GM21447 (cell line): Measurements from ENCODE around the gene ECSIT.

ENCODE experiments used
- ATAC-seq: cut with Tn5 transposase; IDR thresholded peaks from one replicate; pipeline ENCODE4 v1.9.1; 2021; ENCODE audit not compliant: unreplicated experiment

The ECSIT gene

DNA sequence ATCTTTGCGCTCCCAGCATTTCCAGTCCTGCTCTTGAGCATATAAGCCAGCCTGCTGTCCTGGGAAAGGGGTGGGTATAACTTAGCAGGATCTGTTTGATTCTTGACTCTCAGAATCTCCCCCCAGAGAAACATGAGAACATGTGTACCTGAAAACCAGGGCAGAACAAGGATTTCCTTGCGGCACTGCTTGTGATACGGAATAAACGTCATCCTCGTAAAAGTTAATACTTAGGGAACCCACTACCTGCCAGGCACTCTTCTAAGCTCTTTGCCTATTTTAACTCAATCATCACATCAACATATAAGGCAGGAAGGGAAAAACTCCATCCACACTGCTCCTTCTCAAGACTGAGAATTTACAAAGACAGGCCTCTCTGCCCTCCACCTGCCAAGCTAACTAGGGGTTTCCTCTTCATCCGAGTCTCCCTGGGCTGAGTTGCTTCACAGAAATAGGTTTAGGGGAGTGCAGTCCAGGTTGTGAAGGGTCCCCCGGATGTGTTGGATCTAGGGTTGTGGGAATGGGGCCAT is 24.4 kb downstream of the ECSIT start:
- no peak for ATAC-seq

GRCh38 chr19:11499890-11500420 is 29.0 kb downstream of the ECSIT start:
- ATAC-seq, result no peak

GRCh38 chr19:11499220-11499726 is 29.7 kb downstream of the ECSIT start:
- ATAC-seq, result no peak

DNA sequence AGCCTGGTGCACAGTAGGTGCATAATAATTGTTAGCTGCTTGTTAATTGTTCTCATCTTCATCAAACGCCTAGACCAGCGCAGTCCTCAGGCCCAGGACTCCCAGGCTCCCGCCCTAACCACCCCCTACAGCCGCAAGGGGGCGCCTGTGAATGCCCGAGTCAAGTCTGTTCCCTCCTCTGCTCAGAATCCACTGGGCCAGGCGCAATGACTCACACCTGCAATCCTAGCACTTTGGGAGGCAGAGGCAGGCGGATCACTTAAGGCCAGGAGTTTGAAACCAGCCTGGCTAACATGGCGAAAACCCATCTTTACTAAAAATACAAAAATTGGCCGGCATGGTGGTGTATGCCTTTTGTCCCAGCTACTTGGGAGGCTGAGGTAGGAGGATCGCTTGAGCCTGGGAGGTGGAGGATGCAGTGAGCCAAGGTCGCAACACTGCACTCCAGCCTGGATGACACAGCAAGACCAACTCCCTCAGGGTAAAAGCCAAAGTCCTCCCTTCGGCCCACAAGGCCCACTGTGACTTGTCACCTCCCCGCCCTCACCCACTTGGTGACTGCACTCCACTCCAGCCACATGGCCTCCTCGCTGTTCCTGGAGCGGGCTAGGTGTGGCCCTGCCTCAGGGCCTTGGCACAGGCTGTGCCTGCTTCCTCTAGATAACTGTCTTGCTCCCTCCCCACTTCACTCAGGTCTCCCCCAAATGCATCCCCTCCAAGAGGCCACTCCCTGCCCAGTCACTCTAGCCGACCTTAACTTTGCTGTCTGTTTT is 32.4 kb downstream of the ECSIT start:
- no peak for ATAC-seq

GRCh38 chr19:11495885-11496284 is 33.0 kb downstream of the ECSIT start:
- ATAC-seq, result no peak

GRCh38 chr19:11495481-11495880 is 33.5 kb downstream of the ECSIT start:
- no peak for ATAC-seq

DNA sequence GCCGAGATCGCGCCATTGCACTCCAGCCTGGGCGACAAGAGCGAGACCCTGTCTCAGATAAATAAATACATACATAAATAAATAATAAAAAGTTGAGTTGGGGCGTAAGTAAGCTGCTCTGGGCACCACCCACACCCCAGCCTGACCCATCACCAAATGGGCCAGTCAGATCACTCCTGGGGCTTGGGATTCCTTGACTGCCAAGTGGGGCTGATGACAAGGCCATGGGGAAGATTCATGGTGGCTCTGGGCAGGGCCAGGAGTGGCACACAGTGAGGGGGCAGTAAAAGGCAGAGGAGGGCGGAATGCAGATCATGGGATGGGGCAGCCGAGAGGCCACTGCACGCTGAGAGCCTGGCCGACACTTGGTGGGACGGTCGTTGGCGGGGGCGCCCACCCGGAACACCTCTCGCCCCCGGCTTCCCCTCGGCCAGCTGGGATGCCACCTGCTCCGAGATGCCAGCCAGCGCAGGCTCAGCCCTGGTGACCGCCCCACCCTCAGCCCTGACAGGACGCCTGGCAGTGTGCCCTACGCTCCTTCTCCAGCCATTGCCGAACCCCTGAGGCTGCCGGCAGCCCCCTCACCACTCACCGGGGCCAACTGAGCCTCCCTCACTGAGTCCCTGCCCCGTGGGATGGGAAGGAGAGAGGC is 34.2 kb downstream of the ECSIT start:
- ATAC-seq, result no peak

GRCh38 chr19:11489378-11489777 is 39.6 kb downstream of the ECSIT start:
- no peak for ATAC-seq

DNA sequence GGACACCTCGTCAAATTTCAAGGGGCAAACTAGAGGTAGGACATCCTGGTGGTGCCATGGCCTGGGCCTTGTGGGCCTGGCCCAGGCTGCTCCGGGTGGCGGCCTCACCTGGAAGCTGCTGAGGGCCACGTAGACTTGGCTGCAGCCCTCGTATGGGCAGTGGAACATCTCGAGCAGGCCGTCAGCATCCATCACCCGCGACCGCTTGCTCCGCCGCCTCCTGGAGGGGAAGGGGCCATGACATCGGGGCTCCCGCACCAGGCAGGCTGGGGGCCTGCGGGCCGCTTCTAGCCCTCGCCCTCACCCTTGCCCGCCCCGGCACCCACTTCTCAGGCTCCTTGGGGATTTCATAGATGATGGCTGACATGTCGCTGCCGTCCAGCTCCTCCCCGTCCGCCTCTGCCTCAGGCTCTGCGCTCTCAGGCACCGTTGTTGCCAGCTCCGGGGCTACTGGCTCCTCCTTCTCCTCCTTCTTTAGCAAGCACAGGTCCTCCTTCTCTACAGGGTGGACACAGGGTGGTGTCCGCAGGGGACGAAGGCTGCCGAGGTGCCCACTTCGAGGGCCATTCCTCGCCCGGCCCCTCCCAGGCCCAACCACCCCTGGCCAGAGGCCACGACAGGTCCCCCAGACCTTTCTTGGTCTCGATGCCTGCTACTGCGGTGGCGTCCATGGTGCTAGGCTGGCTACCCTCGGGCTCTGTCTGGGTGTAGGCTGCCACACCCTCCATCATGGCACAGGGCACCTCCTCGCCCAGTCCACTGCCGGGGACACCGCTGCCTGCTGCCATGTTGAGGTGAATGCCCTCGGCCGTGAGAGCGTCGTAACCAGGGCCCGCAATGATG is 42.1 kb downstream of the ECSIT start:
- ATAC-seq, result no peak

GRCh38 chr19:11485245-11485837 is 43.6 kb downstream of the ECSIT start:
- ATAC-seq, result no peak

GRCh38 chr19:11483366-11484111 is 45.4 kb downstream of the ECSIT start:
- ATAC-seq, result no peak

- ATAC-seq, result peak; percentile 68
Measured at GRCh38 chr19:11482384-11483050, 46.4 kb downstream of the ECSIT start.

GRCh38 chr19:11481534-11482383 is 47.2 kb downstream of the ECSIT start:
- peak; percentile 62 for ATAC-seq

DNA sequence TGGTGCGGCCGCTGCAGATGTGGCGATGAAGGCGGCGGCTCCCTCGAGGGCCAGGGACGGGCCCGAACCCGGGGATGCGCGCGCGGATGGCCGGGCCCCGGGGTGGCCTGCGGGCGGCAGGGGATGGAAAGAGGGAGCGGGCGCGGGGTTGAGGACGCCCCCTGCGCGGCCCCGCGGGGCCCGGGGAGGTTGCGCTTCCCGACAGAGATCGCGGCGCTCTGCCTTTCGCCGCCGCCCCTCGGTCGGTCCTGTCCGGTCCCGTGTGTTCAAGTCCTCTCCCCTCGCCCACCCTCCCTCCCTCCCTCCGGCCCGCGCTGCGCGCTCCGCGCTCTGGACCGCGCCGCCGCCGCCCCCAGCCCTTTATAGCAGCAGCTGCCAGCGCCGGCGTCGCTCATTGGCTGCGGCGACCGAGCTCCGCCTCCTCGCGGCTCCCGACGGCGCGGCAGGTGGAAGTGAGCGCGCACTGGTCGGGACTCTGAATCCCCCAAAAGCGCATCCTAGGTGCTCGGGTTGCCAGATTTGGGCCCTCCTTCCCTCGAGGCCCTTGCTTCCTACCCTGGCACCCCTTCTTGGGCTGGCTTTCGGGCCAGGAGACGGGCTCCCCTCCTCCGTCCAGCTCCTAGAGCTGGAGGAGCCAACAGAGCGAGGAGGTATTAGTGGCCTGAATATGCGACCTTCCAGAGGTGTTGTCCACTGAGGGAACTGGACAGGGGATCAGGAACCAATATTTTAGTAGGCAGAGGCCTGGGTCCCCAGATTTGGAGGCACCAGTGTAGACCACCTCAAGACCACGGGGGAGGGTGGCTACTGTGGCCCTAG is 48.0 kb downstream of the ECSIT start, which contains the start of gene ELAVL3:
TSS of gene ELAVL3 (minus strand) at position 332 of the 819 bp plus-strand sequence. CDS start 438 bp downstream, outside the sequence.
- ATAC-seq, result no peak

DNA sequence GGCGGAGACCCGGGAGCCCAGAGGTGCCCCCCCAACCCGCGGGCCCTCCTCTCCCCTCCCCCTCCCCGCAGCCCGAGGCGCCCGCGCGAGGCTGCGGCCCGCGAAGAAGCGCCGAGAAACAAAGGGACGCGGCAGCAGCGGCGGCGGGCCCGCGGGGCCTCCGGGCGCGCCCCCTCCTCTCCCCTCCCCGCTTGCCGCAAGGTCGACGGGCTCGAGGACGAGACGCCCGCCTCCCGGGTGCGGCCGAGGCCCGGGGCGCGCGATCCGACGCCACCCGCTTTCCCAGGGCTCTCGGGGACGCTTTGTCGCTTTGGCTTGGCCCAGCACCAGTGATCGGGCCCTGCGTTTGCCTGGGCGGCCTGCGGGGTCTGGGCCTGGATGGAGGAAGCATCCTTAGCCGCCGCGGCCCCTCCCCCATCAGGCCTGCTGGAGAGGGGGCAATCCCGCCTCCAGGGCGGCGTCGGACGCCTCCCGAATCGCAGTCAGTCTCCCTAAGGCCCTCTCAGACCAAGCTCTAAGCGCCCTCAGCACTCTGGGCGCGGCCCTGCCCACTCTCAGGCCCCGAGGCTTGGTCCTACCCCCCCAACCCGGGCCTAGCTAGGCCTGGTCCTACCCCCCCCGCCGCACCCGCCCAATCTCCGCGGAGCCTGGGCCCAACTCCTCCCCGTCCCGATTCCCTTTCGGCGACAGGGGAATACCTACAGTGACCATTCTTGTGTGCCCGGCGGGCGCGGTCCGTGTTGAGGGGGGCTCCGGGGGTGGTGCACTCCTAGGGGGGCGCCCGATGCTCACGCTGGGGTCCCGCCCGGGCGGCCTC is 48.8 kb downstream of the ECSIT start:
- ATAC-seq, result no peak

GRCh38 chr19:11479090-11479897 is 49.6 kb downstream of the ECSIT start:
- no peak for ATAC-seq
